ENCODE results near the gene KRT8. TPM values are rescaled to one million over a fixed set of nuclear protein-coding genes. Genes with fewer than 3 reads are reported as not detected.

The KRT8 gene
- total RNA-seq, 2 donors from 2014 or later, result 199 to 271 TPM

- Histone ChIP-seq H3K9me3 (no peaks in the 10 kb centered on the region), H3K27me3 (peaks cover 0 to 3% of the 10 kb centered on the region in 2 donors), H3K27ac (no peak overlapping the region), H3K4me3 (peak overlapping the region in 1 of 2 donors; percentile 9), H3K36me3 (peaks cover 34% of the 10 kb centered on the region), H3K4me1 (peaks cover 4 to 9% of the 10 kb centered on the region in 2 donors)
- no peak for TF ChIP-seq CTCF (IDR thresholded peaks at IDR 0.05)
- DNase-seq (ENCODE audit: low spot score), result no peak
Observed at GRCh38 chr12:52901715-52902541, 2.9 kb downstream of the KRT8 start.

GRCh38 chr12:52900896-52901714, 3.8 kb downstream of the KRT8 start:
- no peak for TF ChIP-seq CTCF (IDR thresholded peaks at IDR 0.05)
- Histone ChIP-seq H3K36me3 (peaks cover 34% of the 10 kb centered on the region), H3K4me3 (no peak overlapping the region), H3K4me1 (peaks cover 4 to 6% of the 10 kb centered on the region in 2 donors), H3K27me3 (peaks cover 0 to 3% of the 10 kb centered on the region in 2 donors), H3K9me3 (no peaks in the 10 kb centered on the region), H3K27ac (no peak overlapping the region)
- DNase-seq (ENCODE audit: low spot score), result no peak

- Histone ChIP-seq H3K27ac (no peak overlapping the region), H3K9me3 (no peaks in the 10 kb centered on the region), H3K4me1 (peaks cover 4 to 8% of the 10 kb centered on the region in 2 donors), H3K4me3 (no peak overlapping the region), H3K36me3 (peaks cover 34% of the 10 kb centered on the region), H3K27me3 (peaks cover 0 to 3% of the 10 kb centered on the region in 2 donors)
- no peak for TF ChIP-seq CTCF (IDR thresholded peaks at IDR 0.05)
- DNase-seq (ENCODE audit: low spot score), result no peak
Observed at GRCh38 chr12:52900166-52900895, 4.5 kb downstream of the KRT8 start.

GRCh38 chr12:52899338-52900035, 5.4 kb downstream of the KRT8 start:
- no peaks in the 10 kb centered on the region for H3K9me3 ChIP-seq
- no peak overlapping the region for H3K27ac ChIP-seq
- no peak for DNase-seq (ENCODE audit: low spot score)
- H3K4me3 ChIP-seq, result no peak overlapping the region
- H3K27me3 ChIP-seq, result peaks cover 0 to 3% of the 10 kb centered on the region in 2 donors
- TF ChIP-seq CTCF (IDR thresholded peaks at IDR 0.05), result no peak
- H3K4me1 ChIP-seq, result peaks cover 4 to 11% of the 10 kb centered on the region in 2 donors
- peaks cover 34% of the 10 kb centered on the region for H3K36me3 ChIP-seq
